ACC112 (cell line): ENCODE data around the gene LRRC52.

Experiments
- H2AFZ ChIP-seq: fragments of 200-600 bp; sonication (generic); one replicate; pipeline ENCODE4 v1.6.0; 2017; ENCODE audit warnings: antibody characterized with exemption, low read length; ENCODE audit not compliant: unreplicated experiment
- H3K27ac ChIP-seq: fragments of 200-600 bp; sonication (generic); 2 replicates; pipeline ENCODE4 v1.5.1; 2014; ENCODE audit warnings: low read depth, mild to moderate bottlenecking, antibody characterized with exemption, low read length, moderate library complexity
- H3K27me3 ChIP-seq: fragments of 200-600 bp; sonication (generic); 2 replicates; pipeline ENCODE4 v1.6.1; 2014; ENCODE audit warnings: mild to moderate bottlenecking, antibody characterized with exemption, low read length, moderate library complexity, mixed read lengths; ENCODE audit not compliant: insufficient read depth
- H3K36me3 ChIP-seq: fragments of 200-600 bp; sonication (generic); 2 replicates; pipeline ENCODE4 v1.6.1; 2016; ENCODE audit warnings: mild to moderate bottlenecking, antibody characterized with exemption, low read length, moderate library complexity, mixed read lengths; ENCODE audit not compliant: insufficient read depth
- H3K4me1 ChIP-seq: fragments of 200-600 bp; sonication (generic); one replicate; pipeline ENCODE4 v1.6.1; 2016; ENCODE audit warnings: low read length, mixed read lengths; ENCODE audit not compliant: insufficient read depth, unreplicated experiment, control insufficient read depth
- H3K4me3 ChIP-seq: fragments of 200-600 bp; sonication (generic); 2 replicates; pipeline ENCODE4 v1.5.1; 2014; ENCODE audit warnings: mild to moderate bottlenecking, low read depth, low read length
- H3K79me2 ChIP-seq: fragments of 200-600 bp; sonication (generic); one replicate; pipeline ENCODE4 v1.6.0; 2016; ENCODE audit warnings: low read length; ENCODE audit not compliant: control insufficient read depth, unreplicated experiment, insufficient read depth

LRRC52 gene

DNA sequence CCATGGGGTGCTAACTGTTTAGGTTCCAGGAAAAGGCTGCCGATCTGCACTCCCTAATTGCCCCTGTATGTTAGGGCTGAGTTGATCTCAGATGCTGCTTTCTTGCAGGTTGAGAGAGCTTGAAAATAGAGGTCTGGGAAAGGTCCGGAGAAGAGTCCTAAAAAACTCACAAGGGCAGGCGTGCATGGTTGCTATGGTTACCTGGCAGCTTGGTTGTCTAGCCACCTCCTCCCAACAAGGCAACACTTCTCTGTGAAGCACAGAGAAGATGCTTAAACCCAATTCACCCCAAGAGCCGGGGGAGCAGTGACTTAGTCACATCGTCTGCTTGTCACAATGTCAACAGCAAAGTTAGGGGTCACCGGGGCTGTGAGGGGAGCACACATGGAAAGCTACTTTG is 31.0 kb upstream of the LRRC52 start:
- Histone ChIP-seq H3K36me3 (no peaks in the 10 kb centered on the region), H3K4me1 (no peaks in the 10 kb centered on the region), H3K27me3 (peaks cover 50% of the 10 kb centered on the region), H3K79me2 (no peaks in the 10 kb centered on the region), H2AFZ (no peak overlapping the region), H3K4me3 (no peak overlapping the region), H3K27ac (no peak overlapping the region)

GRCh38 chr1:165516469-165516868 is 27.3 kb upstream of the LRRC52 start:
- Histone ChIP-seq H3K4me1 (no peaks in the 10 kb centered on the region), H3K79me2 (no peaks in the 10 kb centered on the region), H3K4me3 (no peak overlapping the region), H3K27me3 (peaks cover 35% of the 10 kb centered on the region), H3K36me3 (no peaks in the 10 kb centered on the region), H3K27ac (no peak overlapping the region), H2AFZ (no peak overlapping the region)

DNA sequence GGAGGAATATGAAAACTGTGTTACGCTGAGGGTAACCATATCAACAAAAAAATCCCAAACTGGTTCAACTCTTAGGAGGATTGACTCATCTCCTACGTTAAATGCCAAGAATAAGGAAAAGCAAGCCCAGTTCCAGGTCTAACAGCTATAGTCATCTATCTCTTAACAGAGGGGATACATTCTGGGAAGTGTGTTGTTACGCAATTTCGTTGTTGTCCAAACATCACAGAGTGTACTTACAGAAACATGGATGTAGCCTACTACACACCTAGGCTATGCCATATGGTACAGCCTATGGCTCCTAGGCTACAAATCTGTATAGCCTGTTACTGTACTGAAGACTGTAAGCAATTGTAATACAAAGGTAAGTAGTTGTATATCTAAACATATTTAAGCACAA is 23.2 kb upstream of the LRRC52 start:
- Histone ChIP-seq H3K36me3 (no peaks in the 10 kb centered on the region), H3K4me1 (no peaks in the 10 kb centered on the region), H3K27me3 (peaks cover 33% of the 10 kb centered on the region; the same call in 1 of the 2 replicates), H3K79me2 (no peaks in the 10 kb centered on the region), H3K4me3 (no peak overlapping the region), H2AFZ (no peak overlapping the region), H3K27ac (no peak overlapping the region)

DNA sequence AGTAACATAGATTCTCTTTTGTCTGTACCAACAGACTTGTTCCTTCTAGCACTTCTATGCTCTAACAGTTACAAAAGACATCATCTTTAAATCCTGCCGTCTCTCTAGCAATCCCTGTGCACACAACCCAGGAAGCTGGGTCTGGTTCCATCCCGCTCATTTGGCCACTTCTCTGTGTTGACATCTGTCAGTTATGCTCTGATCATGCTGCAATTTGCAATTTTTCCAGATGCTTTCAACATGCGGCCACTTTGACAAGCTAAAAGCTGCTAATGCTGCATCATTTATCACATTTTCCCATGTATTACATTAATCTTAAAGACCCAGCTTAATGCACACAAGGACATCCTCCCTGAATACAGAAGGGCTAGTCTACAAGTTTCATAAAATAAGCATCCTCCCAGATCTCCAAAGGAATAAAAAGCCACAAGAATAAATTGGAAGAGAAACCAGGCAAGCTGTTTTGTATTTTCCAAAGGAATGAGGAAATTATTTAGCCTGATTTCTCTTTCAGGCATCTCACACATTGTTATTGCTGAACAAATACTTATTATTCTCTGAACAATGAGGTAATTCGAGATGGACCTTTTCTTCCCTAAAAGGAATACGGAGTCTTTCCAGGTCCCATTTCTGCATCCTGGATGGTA is 19.0 kb upstream of the LRRC52 start:
- no peaks in the 10 kb centered on the region for H3K4me1 ChIP-seq
- no peak overlapping the region for H2AFZ ChIP-seq
- no peak overlapping the region for H3K4me3 ChIP-seq
- H3K79me2 ChIP-seq = no peaks in the 10 kb centered on the region
- peaks cover 39% of the 10 kb centered on the region; the same call in 1 of the 2 replicates for H3K27me3 ChIP-seq
- H3K27ac ChIP-seq = no peak overlapping the region
- no peaks in the 10 kb centered on the region for H3K36me3 ChIP-seq

DNA sequence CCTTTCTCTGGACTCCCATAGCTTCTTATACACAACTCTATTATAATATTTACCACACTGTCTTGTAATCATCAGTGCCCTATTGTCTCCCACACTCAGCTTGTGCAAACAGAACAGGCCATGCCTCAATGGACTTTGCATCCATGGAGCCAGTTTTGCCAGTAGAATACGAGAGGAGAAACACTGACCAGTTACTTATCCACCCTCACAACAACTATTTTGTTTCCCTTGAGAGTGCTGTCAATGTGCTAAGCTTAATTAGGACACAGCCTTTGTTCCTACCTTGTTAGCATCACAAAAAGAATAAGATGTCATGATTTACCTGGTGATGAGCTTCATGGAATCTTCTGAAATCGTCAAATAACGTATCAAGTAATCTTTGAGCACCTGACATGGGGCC is 18.1 kb upstream of the LRRC52 start:
- no peaks in the 10 kb centered on the region for H3K36me3 ChIP-seq
- H3K27me3 ChIP-seq = peaks cover 41% of the 10 kb centered on the region; the same call in 1 of the 2 replicates
- H3K27ac ChIP-seq = no peak overlapping the region
- no peaks in the 10 kb centered on the region for H3K79me2 ChIP-seq
- no peak overlapping the region for H2AFZ ChIP-seq
- no peak overlapping the region for H3K4me3 ChIP-seq
- H3K4me1 ChIP-seq = no peaks in the 10 kb centered on the region

DNA sequence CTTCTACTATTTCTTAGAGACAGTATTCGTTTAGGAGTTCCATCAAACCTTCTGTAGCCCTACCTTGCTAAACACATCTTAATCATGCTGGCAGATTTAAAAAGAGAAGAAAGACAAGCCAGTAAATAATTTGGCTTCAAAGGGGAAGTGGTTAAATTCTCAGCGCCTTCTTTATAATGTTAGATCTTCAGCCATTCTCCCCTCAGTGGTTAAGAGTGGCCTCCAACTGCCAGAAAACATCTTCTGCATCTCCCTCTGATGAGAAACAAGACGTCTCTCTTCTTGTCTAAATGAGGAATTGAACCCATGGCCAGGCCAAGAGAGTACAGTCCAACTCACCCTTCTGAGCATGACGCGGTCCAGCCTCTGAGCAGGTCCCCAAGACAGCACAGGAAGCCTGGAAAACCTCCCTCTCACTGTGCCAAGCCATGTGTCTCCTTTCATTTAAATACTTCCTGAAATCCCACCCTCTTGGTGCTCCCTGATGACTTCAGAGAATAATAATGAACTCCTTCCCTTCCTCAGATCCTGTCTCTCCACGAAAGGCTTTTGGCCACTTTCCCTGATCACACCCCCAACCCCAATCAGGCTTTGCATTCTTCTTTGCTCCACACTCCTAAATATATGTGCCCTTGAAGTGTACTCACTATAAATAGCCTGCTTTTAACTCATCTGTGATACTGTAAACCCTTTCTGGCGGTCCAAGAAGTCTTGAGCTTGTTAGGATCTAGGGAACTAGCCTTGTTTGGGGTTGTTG is 16.4 kb upstream of the LRRC52 start:
- H3K4me3 ChIP-seq = no peak overlapping the region
- H3K79me2 ChIP-seq = no peaks in the 10 kb centered on the region
- peaks cover 55% of the 10 kb centered on the region; the same call in 1 of the 2 replicates for H3K27me3 ChIP-seq
- H2AFZ ChIP-seq = no peak overlapping the region
- H3K4me1 ChIP-seq = no peaks in the 10 kb centered on the region
- H3K27ac ChIP-seq = no peak overlapping the region
- no peaks in the 10 kb centered on the region for H3K36me3 ChIP-seq

- Histone ChIP-seq H3K36me3 (no peaks in the 10 kb centered on the region), H3K4me1 (no peaks in the 10 kb centered on the region), H2AFZ (no peak overlapping the region), H3K27ac (no peak overlapping the region), H3K27me3 (peaks cover 55% of the 10 kb centered on the region), H3K4me3 (no peak overlapping the region), H3K79me2 (no peaks in the 10 kb centered on the region)
Measured at GRCh38 chr1:165531021-165531420, 12.8 kb upstream of the LRRC52 start.

DNA sequence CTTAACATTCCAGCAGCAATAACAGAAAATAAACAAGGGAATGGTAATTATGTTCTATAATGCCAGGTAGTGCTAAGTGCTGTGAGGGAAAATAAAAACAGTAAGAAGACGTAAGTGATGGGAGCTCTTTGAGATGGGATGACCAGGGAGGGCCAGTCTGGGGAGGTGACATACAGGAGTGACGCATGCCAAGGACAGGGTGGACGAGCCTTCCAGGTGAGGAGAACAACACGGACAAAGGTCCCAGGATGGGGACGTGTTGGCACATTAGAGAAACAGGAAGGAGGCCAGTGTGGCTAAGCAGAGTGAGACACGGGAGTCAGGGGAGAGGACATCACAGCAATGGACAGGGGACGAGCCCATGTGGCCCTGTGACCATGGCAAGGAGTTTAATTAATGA is 11.7 kb upstream of the LRRC52 start:
- H3K4me3 ChIP-seq = no peak overlapping the region
- H3K27ac ChIP-seq = no peak overlapping the region
- peaks cover 64% of the 10 kb centered on the region for H3K27me3 ChIP-seq
- H3K4me1 ChIP-seq = no peaks in the 10 kb centered on the region
- no peaks in the 10 kb centered on the region for H3K36me3 ChIP-seq
- H3K79me2 ChIP-seq = no peaks in the 10 kb centered on the region
- no peak overlapping the region for H2AFZ ChIP-seq

DNA sequence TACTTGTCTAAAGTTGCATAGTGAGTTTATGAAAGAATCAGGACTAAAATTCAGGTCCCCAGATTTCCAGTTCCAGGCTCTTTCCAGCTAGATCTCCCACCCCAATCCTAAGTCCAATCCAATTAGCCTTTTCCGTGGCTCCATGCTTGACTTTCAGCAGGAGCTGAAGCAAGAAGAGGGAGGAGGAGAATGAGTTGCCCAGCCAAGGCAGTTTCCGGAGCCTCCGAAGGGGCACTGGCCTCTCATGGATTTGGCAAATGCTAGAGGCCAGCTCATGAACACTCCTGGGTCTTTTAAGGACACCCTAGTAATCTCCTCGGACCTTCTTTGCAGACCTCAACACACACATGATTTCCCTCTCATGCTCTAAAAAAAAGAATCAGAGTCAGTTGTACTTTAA is 10.5 kb upstream of the LRRC52 start:
- no peak overlapping the region for H3K4me3 ChIP-seq
- no peak overlapping the region for H3K27ac ChIP-seq
- H2AFZ ChIP-seq = no peak overlapping the region
- no peaks in the 10 kb centered on the region for H3K36me3 ChIP-seq
- H3K4me1 ChIP-seq = no peaks in the 10 kb centered on the region
- no peaks in the 10 kb centered on the region for H3K79me2 ChIP-seq
- H3K27me3 ChIP-seq = peaks cover 67% of the 10 kb centered on the region

DNA sequence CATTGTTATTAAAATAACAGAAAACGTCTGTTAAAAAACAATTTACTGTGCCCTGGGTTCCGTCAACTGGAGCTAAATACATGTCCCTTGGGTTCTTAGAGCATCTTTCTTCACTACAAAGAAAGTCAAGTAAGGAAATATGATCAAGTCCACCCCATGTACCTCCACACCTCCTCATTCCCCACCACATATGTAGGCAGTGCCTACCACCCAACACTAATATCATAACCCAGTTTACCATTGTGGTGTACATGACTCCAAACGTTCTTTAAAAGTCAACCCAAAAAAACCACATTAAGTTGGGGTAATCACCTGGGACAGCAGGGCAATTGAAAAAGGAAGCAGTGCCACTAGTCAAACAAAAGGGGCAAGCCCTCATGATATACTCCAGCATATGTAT is 7.8 kb upstream of the LRRC52 start:
- no peak overlapping the region for H3K4me3 ChIP-seq
- H3K27ac ChIP-seq = no peak overlapping the region
- H3K27me3 ChIP-seq = peaks cover 77% of the 10 kb centered on the region
- no peaks in the 10 kb centered on the region for H3K4me1 ChIP-seq
- no peaks in the 10 kb centered on the region for H3K36me3 ChIP-seq
- H3K79me2 ChIP-seq = no peaks in the 10 kb centered on the region
- no peak overlapping the region for H2AFZ ChIP-seq
